ENCODE measurements around the gene SASH1. TPM values are rescaled to one million over a fixed set of nuclear protein-coding genes. Genes with fewer than 3 reads are reported as not detected.
A peak's percentile ranks its signal among the peaks of the same experiment; 100 is the strongest.

The SASH1 gene
- total RNA-seq, 1 experiment from 2014 or later: 11.7 TPM

DNA sequence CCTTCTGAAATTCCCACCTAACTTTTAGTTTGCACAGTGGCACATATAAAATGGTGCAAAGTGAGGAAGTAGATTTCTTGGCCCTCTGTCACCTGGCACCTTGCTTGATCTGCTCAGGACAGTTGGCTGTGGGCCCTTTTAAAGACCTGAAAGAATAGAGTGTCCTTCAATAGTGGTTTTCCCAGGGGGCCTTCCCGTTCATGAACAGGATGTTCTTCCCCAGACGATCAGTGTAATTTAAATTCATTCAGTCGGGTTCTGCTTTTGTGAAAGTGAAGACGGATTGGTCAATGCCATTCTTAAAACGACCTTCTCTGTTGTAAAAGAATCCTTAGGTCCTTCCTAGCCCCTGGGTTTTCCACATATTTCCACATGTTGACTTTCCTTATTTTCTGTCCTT lies 178.5 kb downstream of the SASH1 start:
- CTCF ChIA-PET: no interaction called here

DNA sequence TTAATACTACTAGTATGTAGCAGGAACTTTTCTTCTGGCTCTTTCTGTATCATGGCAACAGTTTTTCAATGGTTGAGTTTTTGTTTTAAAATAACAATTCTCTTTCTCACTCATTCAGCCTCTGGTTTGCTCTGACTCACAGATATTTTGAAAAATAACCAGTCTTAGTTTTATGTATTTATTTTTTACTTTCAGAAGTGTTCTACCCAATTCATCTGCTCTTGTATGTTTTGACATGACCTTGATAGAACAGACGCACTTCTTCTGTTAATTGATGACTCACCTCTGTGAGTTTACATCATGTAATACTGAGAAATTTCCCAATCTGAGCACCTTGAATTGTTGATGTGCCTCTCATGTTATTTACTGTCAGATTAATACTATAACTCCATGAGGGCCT lies 178.9 kb downstream of the SASH1 start:
- H3K9me2 ChIP-seq (ENCODE audit: insufficient read depth): no peaks in the 10 kb centered on the region
- no peaks in the 10 kb centered on the region for H3K9me3 ChIP-seq (ENCODE audit: control insufficient read depth in 1 of 2, insufficient read depth in 1 of 2, low read depth in 1 of 2, low read length in 2 of 2)
- ChIA-PET POLR2A (no interaction called here), CTCF (no interaction called here), RAD21 (ENCODE audit: low non-redundant PET in 1 of 2, low total read pairs in 2 of 2, uncharacterized antibody in 2 of 2, unreplicated experiment in 2 of 2) (no interaction called here)
- no peak overlapping the region for H3K4me3 ChIP-seq (replicated peaks in 1 of 2; ENCODE audit: low read depth in 1 of 2, low read length in 2 of 2)
- no peaks in the 10 kb centered on the region for H3K36me3 ChIP-seq (ENCODE audit: control insufficient read depth in 1 of 2, insufficient read depth in 2 of 2, low read length in 2 of 2)
- no peak for DNase-seq (ENCODE audit: low read depth, low spot score)
- H4K20me1 ChIP-seq (ENCODE audit: insufficient read depth): no peaks in the 10 kb centered on the region
- H3K9ac ChIP-seq (ENCODE audit: low read length): no peak overlapping the region
- no peak for ATAC-seq
- no peaks in the 10 kb centered on the region for H3K79me2 ChIP-seq (ENCODE audit: insufficient read depth, low read length)
- H3K4me1 ChIP-seq (ENCODE audit: control insufficient read depth in 1 of 2, insufficient read depth in 2 of 2, low read length in 2 of 2): no peaks in the 10 kb centered on the region
- TF ChIP-seq FOSL1 (IDR thresholded peaks at IDR 0.05; ENCODE audit: low read depth) (peak; percentile 28; the same call in 1 of the 2 replicates), EZH2 (IDR thresholded peaks at IDR 0.05) (no peak), RAD21 (IDR thresholded peaks at IDR 0.05; ENCODE audit: low read depth) (no peak)
- intact Hi-C loops (cut with micrococcal nuclease): no loop called here
- no peak overlapping the region for H3K4me2 ChIP-seq (ENCODE audit: low read length)
- H3K27me3 ChIP-seq (ENCODE audit: insufficient read depth, low read length): no peaks in the 10 kb centered on the region
- no peak overlapping the region for H3K27ac ChIP-seq (ENCODE audit: low read depth, low read length)
- H2AFZ ChIP-seq (ENCODE audit: low read depth, low read length, poor library complexity, severe bottlenecking): no peak overlapping the region
- no TSS peak for BruUV-seq (replicated peaks)

More for the DNA sequence above, 178.5 kb downstream of the SASH1 start:
- no peaks in the 10 kb centered on the region for H3K27me3 ChIP-seq (ENCODE audit: insufficient read depth, low read length)
- H3K4me1 ChIP-seq (ENCODE audit: control insufficient read depth in 1 of 2, insufficient read depth in 2 of 2, low read length in 2 of 2): no peaks in the 10 kb centered on the region
- H3K4me3 ChIP-seq (replicated peaks in 1 of 2; ENCODE audit: low read depth in 1 of 2, low read length in 2 of 2): no peak overlapping the region
- H4K20me1 ChIP-seq (ENCODE audit: insufficient read depth): no peaks in the 10 kb centered on the region
- H3K36me3 ChIP-seq (ENCODE audit: control insufficient read depth in 1 of 2, insufficient read depth in 2 of 2, low read length in 2 of 2): no peaks in the 10 kb centered on the region
- BruUV-seq (replicated peaks): no TSS peak
- TF ChIP-seq YY1 (IDR thresholded peaks at IDR 0.05; ENCODE audit: extremely low read depth, insufficient replicate concordance, low read depth, low read length) (no peak), EZH2 (IDR thresholded peaks at IDR 0.05) (no peak), POLR2AphosphoS5 (IDR thresholded peaks at IDR 0.05; ENCODE audit: low read depth, low read length) (no peak), JUND (IDR thresholded peaks at IDR 0.05) (no peak)
- H3K27ac ChIP-seq (ENCODE audit: low read depth, low read length): no peak overlapping the region
- no peak overlapping the region for H3K4me2 ChIP-seq (ENCODE audit: low read length)
- H3K9me2 ChIP-seq (ENCODE audit: insufficient read depth): no peaks in the 10 kb centered on the region
- H3K9me3 ChIP-seq (ENCODE audit: control insufficient read depth in 1 of 2, insufficient read depth in 1 of 2, low read depth in 1 of 2, low read length in 2 of 2): no peaks in the 10 kb centered on the region
- no peak for ATAC-seq
- DNase-seq (ENCODE audit: low read depth, low spot score): no peak
- POLR2A ChIA-PET: no interaction called here
- H3K79me2 ChIP-seq (ENCODE audit: insufficient read depth, low read length): no peaks in the 10 kb centered on the region
- no peak overlapping the region for H2AFZ ChIP-seq (ENCODE audit: low read depth, low read length, poor library complexity, severe bottlenecking)
- H3K9ac ChIP-seq (ENCODE audit: low read length): no peak overlapping the region
- RAD21 ChIA-PET (ENCODE audit: low non-redundant PET in 1 of 2, low total read pairs in 2 of 2, uncharacterized antibody in 2 of 2, unreplicated experiment in 2 of 2): no interaction called here
- intact Hi-C loops (cut with micrococcal nuclease): no loop called here
